GM20431 (cell line): ENCODE measurements around the gene GPATCH4.

Experiments used
- in situ Hi-C: fragments of 300-500 bp; cut with MseI, MboI; formaldehyde crosslinking; loops from one replicate; pipeline ENCODE4 v1.15.0; 2020; ENCODE audit warnings: low sequenced_read_pairs; ENCODE audit not compliant: unreplicated experiment

GPATCH4 gene

DNA sequence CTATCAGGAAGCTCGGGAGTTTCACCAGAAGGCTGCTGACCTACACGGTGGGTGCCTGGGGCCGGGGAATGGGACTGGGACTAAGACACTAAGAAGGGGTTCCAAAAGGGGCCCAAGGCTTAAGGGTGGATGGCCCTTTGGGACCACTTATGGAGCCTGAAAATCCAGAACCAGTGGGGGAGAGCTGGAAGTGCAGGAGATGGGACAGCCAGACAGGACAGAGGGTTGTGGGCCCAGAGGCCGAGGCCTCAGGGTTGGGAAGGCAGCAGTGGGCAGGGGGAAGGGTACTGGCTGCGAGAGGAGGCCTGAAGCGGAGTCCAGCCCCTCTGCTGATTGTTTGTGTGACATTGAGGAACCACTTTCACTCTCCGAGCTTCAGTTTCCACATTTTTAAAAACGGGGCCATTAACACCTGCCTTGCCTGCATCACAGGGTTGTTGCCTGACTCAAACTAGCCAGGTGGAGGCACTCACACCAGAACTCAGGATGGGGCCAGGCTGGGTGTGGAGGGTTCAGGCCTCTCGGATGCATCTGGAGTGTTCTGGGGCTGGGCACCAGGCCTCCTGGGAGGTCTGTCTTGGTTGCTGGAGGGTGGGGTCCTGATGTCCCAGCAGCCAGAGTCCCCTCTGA is 18.8 kb downstream of the GPATCH4 start:
- in situ Hi-C loops, result loop anchor here (10.0 kb wide), 1 partner anchor 128 kb away; no protein-coding TSS in a partner anchor

DNA sequence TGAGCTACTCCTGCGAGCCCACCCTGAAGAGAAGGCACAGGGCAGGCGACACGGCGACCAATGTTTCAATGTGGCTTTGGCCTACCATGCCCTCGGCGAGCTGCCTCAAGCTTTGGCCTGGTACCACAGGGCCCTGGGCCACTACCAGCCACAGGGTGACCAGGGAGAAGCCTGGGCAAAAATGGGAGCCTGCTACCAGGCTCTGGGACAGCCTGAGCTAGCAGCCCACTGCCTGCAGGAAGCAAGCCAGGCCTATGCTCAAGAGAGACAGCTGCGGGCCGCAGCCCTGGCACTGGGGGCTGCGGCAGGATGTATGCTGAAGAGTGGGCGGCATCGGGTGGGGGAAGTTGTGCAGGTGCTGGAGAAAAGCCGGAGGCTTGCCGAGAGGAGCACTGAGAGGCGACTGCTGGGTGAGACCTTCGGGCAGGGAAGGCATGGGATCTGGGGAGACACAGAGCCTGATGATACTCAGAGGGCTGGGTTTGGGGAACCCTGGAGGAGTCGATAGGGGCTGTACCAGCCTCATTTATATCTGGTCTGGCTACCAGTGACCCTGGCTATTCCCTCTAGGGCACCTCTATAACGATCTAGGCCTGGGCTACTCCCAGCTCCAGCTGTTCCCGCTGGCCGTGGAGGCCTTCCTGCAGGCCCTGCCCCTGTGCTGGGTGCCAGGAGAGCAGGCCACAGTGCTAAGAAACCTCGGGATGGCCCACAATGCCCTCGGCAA is 19.5 kb downstream of the GPATCH4 start:
- in situ Hi-C loops, result loop anchor here (10.0 kb wide), 1 partner anchor 127 kb away; no protein-coding TSS in a partner anchor

DNA sequence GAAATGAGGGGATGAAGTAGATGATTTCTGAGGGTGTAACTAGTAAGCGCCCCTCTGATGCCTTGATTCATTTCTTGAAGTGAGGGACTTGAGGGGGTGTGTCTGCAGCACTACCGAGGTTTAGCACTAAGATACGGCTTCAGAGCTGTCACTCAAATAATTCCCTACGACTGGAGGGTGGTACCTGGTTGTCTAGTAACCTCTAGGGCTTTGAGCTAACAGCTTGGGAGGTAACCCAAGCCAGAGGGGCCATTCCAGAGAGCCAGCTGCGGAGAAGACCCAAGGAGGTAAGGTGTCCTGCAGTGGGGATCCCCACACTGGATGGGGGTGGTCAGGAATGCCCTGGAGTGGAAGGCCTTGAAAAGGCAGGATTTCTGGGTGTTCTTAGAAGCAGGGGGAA is 21.8 kb downstream of the GPATCH4 start, which contains the start of gene TTC24:
TTC24 (plus strand) TSS at position 252 of the 400 bp plus-strand sequence. CDS start 1,642 bp downstream, outside the sequence.
- in situ Hi-C loops, result no loop called here

DNA sequence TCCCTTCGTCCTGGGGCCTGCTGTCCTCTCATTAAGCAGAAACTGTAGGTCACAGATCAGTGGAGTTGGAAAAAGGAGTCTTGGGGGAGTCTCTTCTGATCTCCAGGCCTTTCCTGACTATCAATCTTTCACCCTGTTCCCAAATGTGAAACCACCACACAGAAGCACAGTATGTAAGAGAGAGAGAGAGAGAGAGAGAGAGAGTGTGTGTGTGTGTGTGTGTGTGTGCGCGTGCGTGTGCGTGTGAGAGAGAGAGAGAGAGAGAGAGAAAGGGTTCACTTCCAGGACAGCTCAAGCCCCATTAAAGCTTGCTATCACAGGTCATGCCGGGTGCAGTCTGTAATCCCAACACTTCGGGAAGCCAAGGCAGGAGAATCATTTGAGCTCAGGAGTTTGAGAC is 23.2 kb downstream of the GPATCH4 start:
- in situ Hi-C loops, result no loop called here

DNA sequence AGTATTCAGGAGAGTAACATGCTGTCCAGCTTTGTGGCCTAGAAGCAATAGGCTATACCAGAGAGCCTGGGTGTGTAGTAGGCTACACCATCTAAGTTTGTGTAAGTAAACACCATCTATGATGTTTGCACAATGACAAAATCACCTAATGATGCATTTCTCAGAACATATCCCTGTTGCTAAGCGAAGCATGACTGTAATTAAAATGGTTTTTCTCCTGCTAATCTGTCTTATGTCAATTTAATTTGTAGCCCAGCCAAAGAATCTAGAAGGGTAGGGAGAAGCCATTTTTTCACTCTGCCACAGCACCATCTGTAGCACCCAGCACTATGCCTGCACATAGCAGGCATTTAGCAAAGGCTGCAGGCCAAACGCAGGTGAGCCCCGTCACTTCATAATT is 23.7 kb downstream of the GPATCH4 start:
- in situ Hi-C loops, result no loop called here

DNA sequence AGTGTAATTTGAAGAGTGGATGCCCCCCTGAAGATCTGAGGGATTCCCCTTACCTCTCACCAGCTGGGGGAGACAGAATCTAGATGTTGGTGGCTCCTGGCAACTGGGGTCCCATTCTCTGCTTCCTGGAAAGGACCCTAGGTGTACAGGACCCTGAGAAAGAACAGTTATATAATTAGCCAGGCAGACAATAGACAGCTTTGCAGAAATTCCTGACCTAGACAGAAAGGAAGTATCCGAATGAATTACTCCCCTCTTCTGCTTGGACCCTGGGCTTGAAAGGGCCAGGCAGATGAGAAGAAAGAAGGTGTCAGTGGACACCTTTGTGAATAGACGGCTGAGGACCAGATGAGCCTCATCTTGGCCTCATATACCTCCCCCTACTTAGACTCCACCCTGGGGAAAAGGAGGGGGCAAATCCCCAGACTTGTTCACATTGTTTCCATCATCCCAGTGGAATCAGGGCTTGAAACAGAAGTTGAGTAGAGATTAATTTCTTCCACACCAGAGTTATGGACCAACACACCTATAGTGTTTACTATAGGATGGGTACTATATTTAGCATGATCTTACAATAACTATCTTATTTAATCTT is 27.1 kb downstream of the GPATCH4 start:
- in situ Hi-C loops, result no loop called here

DNA sequence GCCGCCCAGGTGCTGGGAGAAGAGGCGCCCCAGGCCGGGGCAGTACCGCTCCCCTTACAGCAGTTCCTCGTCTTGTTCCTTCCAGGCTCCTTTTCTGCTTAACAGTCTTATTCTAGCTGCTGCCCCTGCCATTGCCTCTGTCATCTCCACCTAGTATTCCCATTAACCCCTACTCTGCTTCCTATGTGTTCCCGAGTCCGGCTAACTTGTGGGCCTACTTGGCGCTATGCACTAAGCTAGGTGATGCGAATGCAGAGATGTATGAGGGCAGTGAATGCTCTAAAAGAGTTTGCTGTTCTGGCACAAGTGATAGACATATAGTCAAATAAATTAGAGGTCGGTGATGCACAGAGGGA is 28.6 kb downstream of the GPATCH4 start:
- in situ Hi-C loops, result no loop called here

DNA sequence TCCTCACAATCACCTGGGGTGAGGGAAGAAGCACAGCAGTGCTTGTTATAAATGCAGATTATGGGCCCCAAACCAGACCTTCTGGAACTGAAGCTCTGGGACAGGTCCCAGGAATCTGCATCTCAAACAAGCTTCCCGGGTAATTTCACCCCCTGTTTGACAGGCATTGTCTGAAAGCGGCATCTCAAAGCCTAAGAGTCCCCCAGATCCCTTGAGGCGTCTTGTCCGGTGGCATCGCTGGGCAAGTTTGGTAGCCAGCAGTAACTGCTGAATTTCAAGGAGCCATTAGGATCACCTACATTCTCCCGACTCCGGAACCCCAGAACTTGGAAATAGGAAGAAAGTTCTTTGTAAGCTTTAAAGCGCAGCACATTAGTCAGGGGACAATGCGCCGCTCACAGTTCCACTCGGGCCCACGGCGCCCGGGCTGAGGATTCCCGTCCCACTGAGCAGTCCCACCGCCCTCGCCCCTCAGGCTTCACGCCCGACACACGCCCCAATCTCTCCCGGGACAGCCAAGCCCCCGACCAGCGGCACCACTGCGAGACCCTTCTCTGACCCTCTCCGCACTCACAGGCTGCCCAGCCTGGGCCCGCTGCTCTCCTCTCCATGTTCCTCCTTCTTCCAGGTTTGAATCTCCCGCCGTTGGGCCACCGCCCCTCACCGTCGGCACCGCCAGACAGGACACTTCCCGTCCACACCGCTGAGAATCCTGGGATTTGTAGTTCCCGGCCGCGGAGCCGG is 29.2 kb downstream of the GPATCH4 start, which contains the start of gene IQGAP3:
IQGAP3 (minus strand) TSS at position 647 of the 744 bp plus-strand sequence; CDS start at position 611, 36 bp downstream.
- in situ Hi-C loops, result no loop called here

DNA sequence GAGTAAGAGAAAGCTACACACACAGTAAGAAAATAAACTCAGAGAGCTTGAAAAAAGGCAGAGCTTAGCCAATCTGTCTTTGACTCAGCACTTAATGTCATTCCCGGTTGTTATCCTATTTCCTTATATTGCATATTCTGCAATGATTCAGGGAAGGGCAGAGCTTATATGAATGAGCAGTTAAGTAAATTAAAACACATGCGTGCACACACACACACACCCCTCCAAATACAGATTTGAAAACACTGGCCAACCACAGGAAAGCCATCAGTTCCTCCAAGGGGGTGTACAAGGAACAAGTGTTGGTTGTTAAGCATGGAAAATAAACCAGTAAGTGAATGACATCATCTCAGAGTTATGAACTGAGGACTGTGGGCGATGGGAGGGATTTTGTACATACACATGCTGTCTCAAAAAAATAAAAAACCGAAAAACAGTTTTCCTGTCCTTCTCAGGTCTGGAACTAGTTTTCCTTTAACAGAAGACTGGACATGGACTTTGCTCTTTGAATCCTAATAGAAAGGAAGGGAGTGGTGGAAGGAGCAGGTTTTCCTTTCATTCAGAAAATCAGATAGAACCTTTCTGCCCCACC is 29.9 kb downstream of the GPATCH4 start:
- in situ Hi-C loops, result no loop called here

DNA sequence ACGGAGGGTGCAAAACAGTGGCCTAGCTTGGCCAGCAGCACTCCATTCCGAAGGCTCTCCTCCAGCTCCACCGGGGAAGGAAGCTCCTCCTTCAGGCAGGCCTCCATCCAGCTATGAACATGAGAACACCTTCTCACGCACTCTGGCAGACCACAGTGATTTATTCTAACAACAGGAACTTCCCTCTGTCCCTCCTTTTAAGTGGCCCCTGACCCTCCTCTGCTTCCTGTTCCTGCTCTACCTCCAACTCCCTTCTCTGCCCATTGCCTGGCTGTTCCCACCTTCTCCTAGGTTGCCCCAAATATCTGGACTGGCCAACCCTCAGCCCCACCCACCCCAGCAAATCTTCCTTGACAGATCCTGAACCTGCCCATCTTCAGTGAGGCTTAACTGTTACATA is 34.8 kb downstream of the GPATCH4 start:
- in situ Hi-C loops, result no loop called here

DNA sequence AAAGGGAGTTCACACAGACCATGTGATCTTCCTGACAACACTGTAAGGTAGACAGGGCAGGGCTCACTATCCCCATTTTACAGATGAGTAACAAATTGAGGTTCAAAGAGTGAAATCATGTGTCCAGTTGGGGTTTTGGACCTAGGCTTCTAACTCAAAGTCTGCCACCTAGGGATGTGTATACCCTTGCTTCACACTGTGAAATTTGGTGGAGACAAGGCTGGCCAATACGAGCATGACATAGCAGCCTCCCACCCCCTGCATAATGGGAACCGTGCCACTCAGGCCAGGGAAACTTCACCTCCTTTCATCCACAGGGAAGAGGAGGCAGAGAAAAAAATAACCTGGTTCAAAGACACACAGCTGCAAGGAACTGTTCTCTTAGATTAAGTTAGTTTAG is 35.8 kb downstream of the GPATCH4 start:
- in situ Hi-C loops, result no loop called here

DNA sequence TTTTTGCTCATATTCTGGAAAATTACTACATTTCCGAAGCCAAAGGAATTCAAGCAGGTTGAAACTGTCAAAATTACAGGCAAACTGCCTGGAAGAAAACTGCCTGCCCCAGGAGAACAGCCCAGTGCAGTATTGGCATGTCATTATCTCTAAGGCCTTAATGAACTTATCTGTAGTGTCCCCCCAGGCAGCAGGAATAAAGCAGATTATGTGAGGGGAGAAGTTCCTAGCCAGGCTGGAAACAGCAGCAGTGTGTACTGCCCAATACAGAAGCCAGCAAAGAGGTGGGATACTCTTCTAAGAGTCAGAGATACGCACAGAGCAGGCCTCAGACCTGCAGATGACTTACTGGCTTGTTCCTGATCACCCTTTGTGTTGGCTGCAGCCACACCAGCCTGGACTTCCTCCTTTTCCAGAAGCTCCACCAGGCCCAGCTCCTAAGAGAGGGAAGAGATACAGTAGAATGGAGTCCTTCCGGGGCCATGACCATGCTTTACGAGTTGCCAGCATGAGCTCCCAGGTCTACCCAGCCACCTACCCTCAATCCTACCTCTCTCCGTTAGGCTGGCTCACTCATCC is 40.6 kb downstream of the GPATCH4 start:
- in situ Hi-C loops, result no loop called here

DNA sequence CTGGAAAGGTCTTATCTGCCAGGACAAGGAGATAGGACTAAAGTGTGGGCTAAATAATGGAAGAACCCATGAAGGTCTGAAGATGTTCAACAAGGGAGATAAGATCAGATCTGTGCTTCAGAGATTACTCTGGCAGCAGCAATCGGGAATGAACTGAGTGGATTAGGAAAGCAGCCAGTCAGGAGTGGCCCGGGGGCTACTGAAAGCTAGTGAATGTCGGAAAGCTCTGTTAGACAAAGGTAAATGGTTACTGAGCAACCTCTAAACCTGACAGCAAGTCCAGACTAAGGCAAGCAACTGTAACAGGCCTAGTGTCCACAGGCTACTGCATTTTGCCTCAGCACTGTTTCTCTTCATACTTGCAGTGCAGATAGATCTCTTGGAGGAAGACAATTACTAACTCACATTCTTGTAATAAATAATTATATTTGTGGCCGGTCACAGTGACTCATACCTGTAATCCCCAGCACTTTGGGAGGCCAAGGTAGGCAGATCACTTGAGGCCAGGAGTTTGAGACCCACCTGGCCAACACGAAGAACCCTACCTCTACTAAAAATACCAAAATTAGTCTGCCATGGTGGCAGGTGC is 41.4 kb downstream of the GPATCH4 start:
- in situ Hi-C loops, result no loop called here

DNA sequence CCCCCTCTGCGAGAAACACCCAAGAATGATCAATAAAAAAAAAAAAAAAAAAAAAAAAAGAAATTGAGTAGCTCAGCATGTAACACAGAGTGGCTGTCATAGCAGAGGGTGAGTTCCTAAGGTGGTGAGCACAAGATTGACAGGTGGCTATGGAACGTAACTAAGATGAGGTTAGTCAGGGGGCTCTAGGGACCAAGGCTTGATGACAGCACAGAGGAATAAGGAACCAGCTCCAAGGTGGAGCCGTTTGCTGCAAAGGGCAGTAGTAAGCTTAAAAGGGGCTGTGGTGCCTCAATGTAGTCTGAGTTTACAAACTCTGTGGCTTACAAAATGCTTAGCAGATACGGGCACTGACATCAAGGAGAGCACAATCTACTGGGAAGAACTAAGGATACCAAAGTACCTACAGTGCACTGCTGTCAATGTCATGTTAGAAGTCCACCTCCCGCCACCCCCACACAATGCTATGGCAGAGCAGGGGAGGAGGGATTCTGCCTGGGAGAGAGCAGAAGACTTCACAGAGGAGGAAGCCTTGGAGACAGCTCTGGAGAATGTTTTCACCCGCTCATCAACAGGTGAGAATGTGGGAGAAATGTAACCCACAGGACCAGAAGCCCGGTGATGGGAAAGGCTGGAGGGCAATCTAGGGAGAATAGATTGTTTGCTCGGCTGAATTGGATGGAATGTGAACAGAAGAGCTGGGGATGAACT is 42.0 kb downstream of the GPATCH4 start:
- in situ Hi-C loops, result no loop called here

DNA sequence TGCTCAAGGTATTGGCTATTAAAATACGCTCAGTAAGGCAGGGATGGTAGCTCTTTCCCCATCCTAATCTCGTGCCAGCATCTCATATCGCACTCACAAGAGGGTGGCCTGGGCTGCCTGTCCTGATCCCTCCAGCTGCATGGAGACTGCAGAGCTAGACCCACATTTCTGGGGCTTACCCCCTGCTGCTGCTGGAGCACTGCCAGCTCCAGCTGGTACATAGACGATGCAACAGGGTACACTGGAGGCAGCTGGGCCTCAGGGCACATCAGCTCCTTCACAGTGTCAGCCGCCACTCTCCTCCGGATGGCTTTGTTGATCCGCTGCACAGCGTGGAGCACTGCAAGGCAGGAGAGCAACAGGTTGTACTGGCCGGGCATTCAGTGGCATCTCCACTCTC is 44.9 kb downstream of the GPATCH4 start:
- in situ Hi-C loops, result no loop called here

DNA sequence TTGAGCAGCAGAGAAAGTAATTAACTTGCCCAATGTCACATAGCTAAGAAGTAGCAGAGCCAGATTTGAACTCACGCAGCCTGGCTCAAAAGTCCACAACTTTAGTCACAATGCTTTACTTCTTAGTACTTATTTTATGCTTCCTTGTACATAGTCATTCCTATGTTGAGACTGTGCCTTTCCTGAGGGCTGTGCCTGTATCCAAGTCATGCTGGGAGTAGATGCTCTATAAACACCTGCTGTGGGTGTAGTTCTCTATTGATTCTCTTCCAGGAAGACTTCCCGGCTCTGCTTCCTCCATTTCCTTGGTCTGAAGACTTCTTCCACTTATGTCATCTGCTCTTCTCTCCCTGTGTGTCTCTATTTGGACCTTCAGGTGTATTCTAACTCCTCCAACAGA is 45.6 kb downstream of the GPATCH4 start:
- in situ Hi-C loops, result no loop called here

DNA sequence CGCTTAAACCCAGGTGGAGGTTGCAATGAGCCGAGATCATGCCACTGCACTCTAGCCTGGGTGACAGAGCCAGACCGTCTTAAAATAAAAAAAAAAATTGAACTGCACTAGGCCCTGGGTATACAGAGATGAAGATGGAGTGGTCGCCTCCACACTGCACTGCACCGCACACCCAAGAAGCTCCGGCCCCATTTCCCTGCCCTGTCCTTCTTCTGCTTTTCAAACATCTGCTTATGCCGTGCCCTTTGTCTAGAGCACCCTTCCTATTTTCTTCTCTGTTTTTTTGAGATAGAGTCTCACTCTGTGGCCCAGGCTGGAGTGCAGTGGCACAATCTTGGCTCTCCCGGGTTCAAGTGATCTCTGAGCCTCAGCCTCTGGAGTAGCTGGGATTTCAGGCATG is 46.3 kb downstream of the GPATCH4 start:
- in situ Hi-C loops, result no loop called here

DNA sequence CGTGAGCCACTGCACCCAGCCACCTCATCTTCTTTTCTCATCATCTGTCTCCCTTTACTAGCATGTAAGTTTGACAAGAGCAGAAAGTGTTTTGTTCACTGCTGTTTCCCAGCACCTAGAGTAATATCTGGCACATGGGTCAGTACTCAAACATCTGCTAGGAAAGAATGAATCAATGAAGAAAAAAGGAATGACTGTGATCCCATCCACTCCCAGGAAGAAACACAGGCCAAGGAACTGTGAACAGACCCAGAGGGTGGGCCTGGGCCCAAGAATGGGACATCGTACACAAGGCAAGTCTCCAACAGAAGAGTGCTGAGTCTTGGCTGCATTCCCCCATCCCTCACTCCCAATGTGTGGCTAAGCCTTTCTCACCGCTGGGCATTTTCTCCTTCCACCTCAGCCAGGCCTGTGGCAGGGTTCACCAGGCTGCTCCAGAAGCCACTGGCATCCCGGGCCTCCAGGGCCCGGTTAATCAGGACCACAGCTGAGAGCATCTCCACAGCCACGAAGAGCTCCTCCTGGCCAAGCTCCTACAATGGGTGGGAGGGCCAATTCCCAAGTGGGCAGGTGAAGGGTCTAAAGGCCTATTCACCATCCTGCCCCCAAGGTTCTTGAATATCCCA is 47.3 kb downstream of the GPATCH4 start:
- in situ Hi-C loops, result no loop called here
